DND-41 (cell line): Measurements from ENCODE around the gene LTB4R2.

Experiments
- ATAC-seq: fragments of 200-7000 bp; cut with Tn5 transposase; 3 replicates; pipeline ENCODE4 v1.9.1; 2021; ENCODE audit warnings: low read depth; ENCODE audit not compliant: insufficient read depth
- DNase-seq: peaks from one replicate; pipeline ENCODE4 v3.0.0-alpha.2; 2020
- H2AFZ ChIP-seq: 2 replicates; pipeline ENCODE4 v1.6.0; 2012; ENCODE audit warnings: low read depth, low read length
- H3K27ac ChIP-seq: 2 replicates; pipeline ENCODE4 v1.5.1; 2012; ENCODE audit warnings: low read length, inconsistent platforms
- H3K27me3 ChIP-seq: fragments of 200-600 bp; sonication (generic); 2 replicates; pipeline ENCODE4 v1.6.0; 2012; ENCODE audit warnings: low read length, mild to moderate bottlenecking, inconsistent platforms; ENCODE audit not compliant: insufficient read depth, poor library complexity
- H3K36me3 ChIP-seq: 2 replicates; pipeline ENCODE4 v1.5.1; 2012; ENCODE audit warnings: low read length, inconsistent platforms; ENCODE audit not compliant: insufficient read depth
- H3K4me1 ChIP-seq: 2 replicates; pipeline ENCODE4 v1.5.1; 2012; ENCODE audit warnings: mild to moderate bottlenecking, low read length; ENCODE audit not compliant: insufficient read depth
- H3K4me2 ChIP-seq: 2 replicates; pipeline ENCODE4 v1.6.0; 2012; ENCODE audit warnings: mild to moderate bottlenecking, moderate library complexity, low read length, inconsistent platforms; ENCODE audit not compliant: insufficient read depth
- H3K4me3 ChIP-seq, 2 experiments: fragments of 200-600 bp in 1 of 2; shearing (Covaris generic) in 1 of 2; 2 replicates each; pipeline ENCODE4 v1.5.1; 2012 to 2016; ENCODE audit warnings: inconsistent platforms in 2 of 2, low read length in 2 of 2, mild to moderate bottlenecking in 2 of 2, low read depth in 1 of 2, moderate library complexity in 1 of 2
- H3K79me2 ChIP-seq: 2 replicates; pipeline ENCODE4 v1.6.0; 2012; ENCODE audit warnings: low read length, inconsistent platforms; ENCODE audit not compliant: insufficient read depth
- H3K9ac ChIP-seq: 2 replicates; pipeline ENCODE4 v1.6.0; 2012; ENCODE audit warnings: low read depth, mild to moderate bottlenecking, inconsistent platforms, low read length, moderate library complexity
- H3K9me3 ChIP-seq: 2 replicates; pipeline ENCODE4 v1.5.1; 2012; ENCODE audit warnings: low read length, moderate library complexity, mild to moderate bottlenecking, inconsistent platforms; ENCODE audit not compliant: insufficient read depth, severe bottlenecking
- H4K20me1 ChIP-seq: 2 replicates; pipeline ENCODE4 v1.6.0; 2012; ENCODE audit warnings: low read length; ENCODE audit not compliant: insufficient read depth
- CTCF ChIP-seq: IDR thresholded peaks from 2 replicates; pipeline ENCODE4 v1.5.1; 2012; ENCODE audit warnings: borderline replicate concordance, low read length, moderate library complexity, mild to moderate bottlenecking; ENCODE audit not compliant: poor library complexity, severe bottlenecking; ENCODE audit errors: extremely low read depth
- EZH2 ChIP-seq: IDR thresholded peaks from 3 replicates; pipeline ENCODE4 v1.6.1; 2012; ENCODE audit warnings: borderline replicate concordance, low read depth, mild to moderate bottlenecking, moderate library complexity, low read length, inconsistent platforms; ENCODE audit not compliant: severe bottlenecking

Gene LTB4R2

DNA sequence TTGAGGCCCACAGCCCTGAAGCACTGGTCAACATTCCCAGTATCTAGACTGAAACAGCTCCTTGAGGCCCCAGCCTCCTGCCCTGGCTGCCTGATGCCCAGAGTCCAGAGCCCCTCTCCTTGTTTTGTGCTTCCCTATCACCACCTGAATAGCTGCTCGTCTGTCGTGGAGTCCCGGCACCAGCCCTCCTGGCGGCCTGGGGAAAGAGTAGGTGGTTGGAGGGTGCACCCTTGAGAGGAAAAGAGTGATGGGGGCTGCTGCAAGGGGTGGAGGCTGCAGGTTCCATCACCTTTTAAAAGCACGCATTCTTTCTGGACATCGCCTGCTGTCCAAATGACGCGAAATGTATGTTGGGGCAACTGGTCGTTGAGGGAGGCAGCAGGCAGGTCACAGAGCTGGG is 41.7 kb upstream of the LTB4R2 start:
- no peaks in the 10 kb centered on the region for H3K27me3 ChIP-seq
- H3K9me3 ChIP-seq: no peaks in the 10 kb centered on the region
- no peak overlapping the region for H3K9ac ChIP-seq
- no peak overlapping the region for H2AFZ ChIP-seq
- H3K36me3 ChIP-seq: peaks cover 14% of the 10 kb centered on the region; the same call in 1 of the 2 replicates
- peaks cover 27% of the 10 kb centered on the region for H3K4me1 ChIP-seq
- ATAC-seq (no peak), DNase-seq (no peak)
- no peak for TF ChIP-seq CTCF
- TF ChIP-seq EZH2: no peak
- H4K20me1 ChIP-seq: no peaks in the 10 kb centered on the region
- no peak overlapping the region for H3K4me2 ChIP-seq
- H3K4me3 ChIP-seq: no peak overlapping the region
- no peak overlapping the region for H3K27ac ChIP-seq
- H3K79me2 ChIP-seq: peaks cover 6% of the 10 kb centered on the region; the same call in 1 of the 2 replicates

DNA sequence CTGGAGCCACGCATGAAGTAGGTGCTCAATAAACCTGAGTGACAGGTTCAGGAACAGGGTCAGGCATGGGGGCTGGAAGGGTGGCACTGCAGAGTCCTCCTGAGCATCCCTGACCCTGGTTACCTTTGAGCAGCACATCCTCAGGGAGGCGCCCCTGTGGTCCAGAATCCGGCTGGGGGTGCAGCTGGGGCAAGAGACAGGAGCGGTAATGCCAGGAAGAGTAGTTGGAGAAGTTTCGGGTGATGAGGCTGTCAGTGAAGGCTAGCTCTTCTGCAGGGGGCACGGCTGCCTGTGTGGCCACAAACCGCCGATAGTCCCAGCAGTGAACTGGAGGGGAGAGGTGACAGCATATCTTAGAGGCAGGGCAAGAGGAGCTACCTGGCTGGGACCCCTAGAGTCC is 40.6 kb upstream of the LTB4R2 start:
- Histone ChIP-seq H3K9ac (no peak overlapping the region), H3K79me2 (peaks cover 6% of the 10 kb centered on the region; the same call in 1 of the 2 replicates), H3K36me3 (peaks cover 14% of the 10 kb centered on the region; the same call in 1 of the 2 replicates), H2AFZ (no peak overlapping the region), H4K20me1 (no peaks in the 10 kb centered on the region), H3K4me2 (no peak overlapping the region), H3K9me3 (no peaks in the 10 kb centered on the region), H3K4me3 (no peak overlapping the region), H3K4me1 (peaks cover 27% of the 10 kb centered on the region), H3K27ac (no peak overlapping the region), H3K27me3 (no peaks in the 10 kb centered on the region)
- TF ChIP-seq CTCF: no peak
- no peak for TF ChIP-seq EZH2
- ATAC-seq (no peak), DNase-seq (no peak)

GRCh38 chr14:24269910-24270536 is 39.9 kb upstream of the LTB4R2 start:
- H3K79me2 ChIP-seq: peaks cover 6% of the 10 kb centered on the region; the same call in 1 of the 2 replicates
- peak overlapping the region; percentile 90 for H3K4me2 ChIP-seq
- ATAC-seq: no peak
- H2AFZ ChIP-seq: no peak overlapping the region; the same call in 1 of the 2 replicates
- no peak for DNase-seq
- peaks cover 27% of the 10 kb centered on the region for H3K4me1 ChIP-seq
- peak overlapping the region in 1 of 2 experiments; percentile 78; a peak in 1 of 4 replicates for H3K4me3 ChIP-seq
- TF ChIP-seq CTCF: no peak
- TF ChIP-seq EZH2: no peak
- 0 out of 2 replicates have a peak overlapping the region, but pooled peaks have one; percentile 95 for H3K27ac ChIP-seq
- no peaks in the 10 kb centered on the region for H3K9me3 ChIP-seq
- H3K36me3 ChIP-seq: peaks cover 14% of the 10 kb centered on the region; the same call in 1 of the 2 replicates
- H3K27me3 ChIP-seq: no peaks in the 10 kb centered on the region
- H4K20me1 ChIP-seq: no peaks in the 10 kb centered on the region
- H3K9ac ChIP-seq: no peak overlapping the region
